Parathyroid adenoma (tissue), 2 donors: ENCODE data around the gene RPS6KA2.

Experiments
- H2AFZ ChIP-seq: fragments of 300-600 bp; sonication (generic); one replicate; pipeline ENCODE4 v1.7.0; 2017; ENCODE audit warnings: antibody characterized with exemption, mild to moderate bottlenecking
- H3K27ac ChIP-seq: fragments of 300-600 bp; sonication (generic); one replicate; pipeline ENCODE4 v1.7.0; 2017
- H3K27me3 ChIP-seq: fragments of 300-600 bp; sonication (generic); one replicate; pipeline ENCODE4 v1.7.0; 2017; ENCODE audit warnings: low read length; ENCODE audit not compliant: control insufficient read depth, insufficient read depth
- H3K36me3 ChIP-seq: fragments of 300-600 bp; sonication (generic); one replicate; pipeline ENCODE4 v1.7.0; 2017; ENCODE audit warnings: low read length; ENCODE audit not compliant: control insufficient read depth, insufficient read depth
- H3K4me1 ChIP-seq: fragments of 300-600 bp; sonication (generic); one replicate; pipeline ENCODE4 v1.7.0; 2017; ENCODE audit warnings: control low read depth
- H3K4me2 ChIP-seq: fragments of 300-600 bp; sonication (generic); one replicate; pipeline ENCODE4 v1.7.0; 2017; ENCODE audit warnings: low read length
- H3K4me3 ChIP-seq: fragments of 300-600 bp; sonication (generic); one replicate; pipeline ENCODE4 v1.7.0; 2017; ENCODE audit warnings: low read depth, low read length
- H3K79me2 ChIP-seq: fragments of 300-600 bp; sonication (generic); one replicate; pipeline ENCODE4 v1.7.0; 2017; ENCODE audit warnings: control low read depth
- H3K9ac ChIP-seq: fragments of 300-600 bp; sonication (generic); one replicate; pipeline ENCODE4 v1.7.0; 2017; ENCODE audit warnings: mild to moderate bottlenecking
- H3K9me3 ChIP-seq: fragments of 300-600 bp; sonication (generic); one replicate; pipeline ENCODE4 v1.7.0; 2017; ENCODE audit warnings: low read length; ENCODE audit not compliant: control insufficient read depth
- TF ChIP-seq, protein P1 (sequence below): fragments of 300-600 bp; sonication (generic); IDR thresholded peaks from one replicate; pipeline ENCODE4 v1.7.0; 2017; ENCODE audit warnings: antibody characterized with exemption, mild to moderate bottlenecking
- donor health status: primary hyperparathyroidism.

The RPS6KA2 gene

DNA sequence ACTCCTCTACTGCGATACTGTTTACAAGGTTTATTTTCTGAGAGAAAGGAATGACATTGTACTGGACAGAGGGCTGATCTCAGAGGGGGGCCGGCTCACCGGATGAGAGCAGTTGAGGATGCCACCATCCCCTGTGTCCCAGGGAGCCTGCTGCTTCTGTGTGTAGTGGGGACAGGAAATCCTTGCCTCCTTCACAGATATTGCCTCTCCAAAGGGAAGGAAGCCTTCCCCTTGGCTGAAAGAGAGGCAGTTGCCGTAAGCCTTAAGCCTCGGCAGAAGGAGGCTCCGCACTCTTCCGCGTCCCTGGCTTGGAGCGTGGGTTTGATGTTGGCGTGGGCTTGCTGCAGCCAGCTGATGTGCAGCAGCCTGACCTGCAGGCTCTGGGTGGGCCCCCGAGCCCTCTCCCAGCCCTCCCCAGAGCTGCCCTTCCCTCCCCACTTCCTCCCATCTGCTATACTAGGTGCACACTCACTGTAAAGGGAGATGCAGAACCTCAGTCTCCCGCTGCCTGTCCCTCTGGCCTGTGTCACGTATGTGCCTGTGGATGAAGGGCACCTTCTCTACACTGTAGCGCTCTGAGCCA lies 45.7 kb upstream of the RPS6KA2 start:
- H3K4me3 ChIP-seq, result no peak overlapping the region
- H3K79me2 ChIP-seq, result no peaks in the 10 kb centered on the region
- H3K9me3 ChIP-seq, result no peaks in the 10 kb centered on the region

DNA sequence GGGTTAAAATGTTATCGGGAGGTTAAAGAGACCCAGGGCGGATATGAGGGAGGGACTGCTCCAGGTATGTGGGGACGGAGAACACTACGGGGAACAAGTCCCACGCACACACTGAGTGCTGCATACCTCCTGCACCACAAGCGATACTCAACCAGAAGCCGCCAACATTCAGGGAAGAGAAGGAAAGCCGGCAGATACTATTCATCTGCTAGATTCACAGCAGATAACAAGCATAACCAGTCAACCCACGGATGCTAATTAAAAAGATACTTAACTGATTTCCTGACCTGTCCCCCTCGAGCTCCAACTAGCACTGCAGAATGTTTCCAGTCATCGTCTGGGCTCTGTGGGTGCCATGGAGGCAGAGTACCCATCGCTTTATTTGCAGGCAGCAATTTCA lies 45.1 kb upstream of the RPS6KA2 start:
- Histone ChIP-seq H3K27me3 (no peaks in the 10 kb centered on the region), H3K4me3 (no peak overlapping the region)

More for the DNA sequence above, 45.7 kb upstream of the RPS6KA2 start:
- H3K27me3 ChIP-seq, result no peaks in the 10 kb centered on the region
- H3K36me3 ChIP-seq, result no peaks in the 10 kb centered on the region
- no peak overlapping the region for H3K4me2 ChIP-seq
- no peak overlapping the region for H3K9ac ChIP-seq
- TF ChIP-seq, protein P1, sequence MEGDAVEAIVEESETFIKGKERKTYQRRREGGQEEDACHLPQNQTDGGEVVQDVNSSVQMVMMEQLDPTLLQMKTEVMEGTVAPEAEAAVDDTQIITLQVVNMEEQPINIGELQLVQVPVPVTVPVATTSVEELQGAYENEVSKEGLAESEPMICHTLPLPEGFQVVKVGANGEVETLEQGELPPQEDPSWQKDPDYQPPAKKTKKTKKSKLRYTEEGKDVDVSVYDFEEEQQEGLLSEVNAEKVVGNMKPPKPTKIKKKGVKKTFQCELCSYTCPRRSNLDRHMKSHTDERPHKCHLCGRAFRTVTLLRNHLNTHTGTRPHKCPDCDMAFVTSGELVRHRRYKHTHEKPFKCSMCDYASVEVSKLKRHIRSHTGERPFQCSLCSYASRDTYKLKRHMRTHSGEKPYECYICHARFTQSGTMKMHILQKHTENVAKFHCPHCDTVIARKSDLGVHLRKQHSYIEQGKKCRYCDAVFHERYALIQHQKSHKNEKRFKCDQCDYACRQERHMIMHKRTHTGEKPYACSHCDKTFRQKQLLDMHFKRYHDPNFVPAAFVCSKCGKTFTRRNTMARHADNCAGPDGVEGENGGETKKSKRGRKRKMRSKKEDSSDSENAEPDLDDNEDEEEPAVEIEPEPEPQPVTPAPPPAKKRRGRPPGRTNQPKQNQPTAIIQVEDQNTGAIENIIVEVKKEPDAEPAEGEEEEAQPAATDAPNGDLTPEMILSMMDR, result no peak
- H2AFZ ChIP-seq, result no peak overlapping the region
- no peak overlapping the region for H3K27ac ChIP-seq
- H3K4me1 ChIP-seq, result peaks cover 5% of the 10 kb centered on the region

DNA sequence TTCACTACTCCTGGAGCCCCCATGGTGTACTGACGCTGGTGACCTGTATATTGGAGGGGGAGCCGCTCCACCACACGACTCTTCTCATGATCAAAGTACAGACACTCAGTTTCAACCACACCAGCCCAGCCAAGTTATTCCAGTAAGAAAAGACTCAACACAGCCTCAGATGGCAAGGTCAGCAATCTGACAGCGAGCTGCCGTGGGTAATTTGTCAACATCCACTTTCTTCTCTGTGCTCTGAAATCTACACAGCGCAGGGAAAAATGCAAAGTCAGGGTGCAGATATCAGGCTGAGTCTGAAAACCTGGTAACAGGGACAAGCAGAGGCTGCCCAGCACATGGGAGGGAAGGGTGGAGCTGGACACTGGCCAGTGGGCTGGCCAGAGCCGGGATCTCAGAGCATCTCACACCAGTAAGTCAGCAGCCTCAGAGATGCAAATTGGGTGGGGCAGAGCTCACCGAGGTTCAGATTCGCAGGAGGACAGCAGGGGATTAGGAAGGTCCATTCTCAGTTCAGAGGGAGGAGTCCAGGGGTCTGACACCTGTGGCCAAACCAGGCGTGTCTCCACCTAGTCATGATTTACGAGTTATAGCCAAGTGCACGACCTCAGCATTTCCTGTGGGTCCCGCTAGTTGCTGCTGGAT lies 44.5 kb upstream of the RPS6KA2 start:
- Histone ChIP-seq H3K9me3 (no peaks in the 10 kb centered on the region), H3K4me3 (no peak overlapping the region), H3K27me3 (no peaks in the 10 kb centered on the region), H3K79me2 (no peaks in the 10 kb centered on the region), H3K4me2 (peak overlapping the region; percentile 5), H3K27ac (peak overlapping the region; percentile 7), H3K9ac (no peak overlapping the region), H3K36me3 (no peaks in the 10 kb centered on the region), H3K4me1 (peaks cover 5% of the 10 kb centered on the region), H2AFZ (no peak overlapping the region)
- TF ChIP-seq, protein P1, result no peak

More for the DNA sequence above, 45.1 kb upstream of the RPS6KA2 start:
- Histone ChIP-seq H3K9ac (no peak overlapping the region), H3K79me2 (no peaks in the 10 kb centered on the region), H3K27ac (no peak overlapping the region), H2AFZ (no peak overlapping the region), H3K4me1 (peaks cover 5% of the 10 kb centered on the region), H3K9me3 (no peaks in the 10 kb centered on the region), H3K36me3 (no peaks in the 10 kb centered on the region), H3K4me2 (no peak overlapping the region)
- TF ChIP-seq, protein P1, result no peak

DNA sequence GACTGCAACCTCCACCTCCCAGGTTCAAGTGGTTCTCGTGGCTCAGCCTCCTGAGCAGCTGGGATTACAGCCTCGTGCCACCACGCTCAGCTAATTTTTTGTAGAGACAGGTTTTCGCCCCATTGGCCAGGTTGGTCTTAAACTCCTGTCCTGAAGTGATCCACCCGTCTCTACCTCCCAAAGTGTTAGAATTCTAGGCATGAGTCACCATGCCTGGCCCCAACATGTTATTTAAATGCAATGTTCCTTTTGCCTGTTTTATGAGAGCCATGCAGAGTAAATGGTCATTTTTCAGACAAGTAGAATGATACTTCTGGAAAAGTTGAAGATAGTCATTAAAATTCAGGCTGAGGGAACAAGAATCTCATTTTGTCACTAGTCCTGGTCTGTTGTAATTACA lies 43.8 kb upstream of the RPS6KA2 start:
- no peaks in the 10 kb centered on the region for H3K36me3 ChIP-seq
- no peaks in the 10 kb centered on the region for H3K79me2 ChIP-seq
- peaks cover 5% of the 10 kb centered on the region for H3K4me1 ChIP-seq
- TF ChIP-seq, protein P1, result no peak
- peak overlapping the region; percentile 7 for H3K27ac ChIP-seq
- H3K4me3 ChIP-seq, result no peak overlapping the region
- H3K4me2 ChIP-seq, result peak overlapping the region; percentile 5
- no peaks in the 10 kb centered on the region for H3K27me3 ChIP-seq
- H2AFZ ChIP-seq, result no peak overlapping the region
- no peaks in the 10 kb centered on the region for H3K9me3 ChIP-seq
- no peak overlapping the region for H3K9ac ChIP-seq

DNA sequence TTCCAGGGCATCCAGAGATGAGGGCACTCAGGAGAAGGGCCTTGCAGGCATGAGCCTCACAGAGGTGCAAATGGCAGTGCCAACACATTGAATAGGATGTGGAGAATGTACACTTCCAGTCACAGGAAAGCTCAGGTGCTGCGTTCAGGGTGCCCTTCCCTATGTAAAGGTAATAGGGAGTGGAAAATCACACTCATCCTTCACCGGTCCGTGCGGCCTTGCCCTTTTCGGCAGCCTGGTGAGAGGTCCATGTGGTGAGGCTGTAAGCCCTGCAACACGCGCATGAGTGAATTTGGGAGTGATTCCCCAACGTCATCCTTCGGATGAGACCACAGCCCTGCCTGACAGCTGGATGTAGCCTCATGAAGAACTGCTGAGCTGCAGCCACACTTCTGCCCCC lies 43.0 kb upstream of the RPS6KA2 start:
- Histone ChIP-seq H3K79me2 (no peaks in the 10 kb centered on the region), H3K27me3 (no peaks in the 10 kb centered on the region), H3K4me1 (peaks cover 5% of the 10 kb centered on the region), H3K4me3 (no peak overlapping the region), H3K36me3 (no peaks in the 10 kb centered on the region), H3K9ac (no peak overlapping the region), H3K9me3 (no peaks in the 10 kb centered on the region), H3K27ac (no peak overlapping the region), H2AFZ (no peak overlapping the region), H3K4me2 (no peak overlapping the region)
- TF ChIP-seq, protein P1, result no peak
